Thyroid gland (tissue), 4 donors: ENCODE measurements around the gene MTHFD1L.

Experiments
- POLR2A ChIP-seq, 2 donors: fragments of 450-650 bp; IDR thresholded peaks; one replicate each; pipeline ENCODE4 v1.6.1; 2017; ENCODE audit warnings: antibody characterized with exemption in 2 of 2, mild to moderate bottlenecking in 2 of 2, moderate library complexity in 1 of 2
- TF ChIP-seq, protein P1 (sequence below), 6 experiments: fragments of 200-600 bp in 3 of 6; fragments of 450-650 bp in 3 of 6; sonication (generic) in 3 of 6; IDR thresholded peaks; one replicate each; pipeline ENCODE4 v1.5.1; 2016 to 2019; ENCODE audit warnings: antibody characterized with exemption in 6 of 6, mild to moderate bottlenecking in 2 of 6, inconsistent platforms in 1 of 6, moderate library complexity in 1 of 6

DNA sequence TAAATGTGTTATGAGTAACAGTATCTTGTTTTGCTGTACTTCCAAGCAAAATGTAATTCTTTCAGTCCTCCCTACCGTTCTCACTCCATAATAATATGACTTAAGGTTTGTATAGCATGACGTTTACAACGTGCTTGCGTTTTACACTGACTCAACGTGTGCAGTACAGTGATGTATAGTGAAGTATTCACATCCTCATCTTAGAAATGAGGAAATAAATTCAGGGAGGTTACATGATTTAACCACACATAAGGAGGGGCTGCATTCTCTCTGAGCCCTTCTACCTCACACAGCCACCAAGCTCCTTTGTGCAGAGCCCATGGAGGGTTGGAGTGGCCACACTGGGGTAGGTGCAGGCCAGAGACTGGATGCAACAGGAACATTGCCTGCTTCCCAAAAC, 164.5 kb downstream of the MTHFD1L start:
- TF ChIP-seq, protein P1, sequence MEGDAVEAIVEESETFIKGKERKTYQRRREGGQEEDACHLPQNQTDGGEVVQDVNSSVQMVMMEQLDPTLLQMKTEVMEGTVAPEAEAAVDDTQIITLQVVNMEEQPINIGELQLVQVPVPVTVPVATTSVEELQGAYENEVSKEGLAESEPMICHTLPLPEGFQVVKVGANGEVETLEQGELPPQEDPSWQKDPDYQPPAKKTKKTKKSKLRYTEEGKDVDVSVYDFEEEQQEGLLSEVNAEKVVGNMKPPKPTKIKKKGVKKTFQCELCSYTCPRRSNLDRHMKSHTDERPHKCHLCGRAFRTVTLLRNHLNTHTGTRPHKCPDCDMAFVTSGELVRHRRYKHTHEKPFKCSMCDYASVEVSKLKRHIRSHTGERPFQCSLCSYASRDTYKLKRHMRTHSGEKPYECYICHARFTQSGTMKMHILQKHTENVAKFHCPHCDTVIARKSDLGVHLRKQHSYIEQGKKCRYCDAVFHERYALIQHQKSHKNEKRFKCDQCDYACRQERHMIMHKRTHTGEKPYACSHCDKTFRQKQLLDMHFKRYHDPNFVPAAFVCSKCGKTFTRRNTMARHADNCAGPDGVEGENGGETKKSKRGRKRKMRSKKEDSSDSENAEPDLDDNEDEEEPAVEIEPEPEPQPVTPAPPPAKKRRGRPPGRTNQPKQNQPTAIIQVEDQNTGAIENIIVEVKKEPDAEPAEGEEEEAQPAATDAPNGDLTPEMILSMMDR (IDR thresholded peaks at IDR 0.05) = no peak
- no peak for TF ChIP-seq POLR2A (IDR thresholded peaks at IDR 0.05)
